Neuronal stem cell (in vitro differentiated cells): Measurements from ENCODE around the gene EEF1AKMT4.

Source experiments
- DNase-seq: peaks from one replicate; pipeline ENCODE4 v3.0.0-alpha.2; 2013; ENCODE audit warnings: low spot score
- H2AFZ ChIP-seq: one replicate; pipeline ENCODE4 v1.6.1; 2013; ENCODE audit warnings: mild to moderate bottlenecking, low read length, inconsistent platforms
- H2AK5ac ChIP-seq: 2 replicates; pipeline ENCODE4 v1.6.1; 2013; ENCODE audit warnings: low read depth, mild to moderate bottlenecking, inconsistent platforms, low read length, moderate library complexity, mixed read lengths
- H2BK120ac ChIP-seq: 2 replicates; pipeline ENCODE4 v1.6.1; 2013; ENCODE audit warnings: low read depth, mild to moderate bottlenecking, inconsistent platforms, low read length, moderate library complexity, mixed read lengths
- H2BK12ac ChIP-seq: one replicate; pipeline ENCODE4 v1.6.1; 2013; ENCODE audit warnings: low read length, inconsistent platforms
- H2BK15ac ChIP-seq: 2 replicates; pipeline ENCODE4 v1.6.1; 2013; ENCODE audit warnings: mild to moderate bottlenecking, low read length, inconsistent platforms, mixed read lengths
- H2BK5ac ChIP-seq: one replicate; pipeline ENCODE4 v1.6.1; 2013; ENCODE audit warnings: inconsistent platforms, mild to moderate bottlenecking, low read length, moderate library complexity
- H3K14ac ChIP-seq: one replicate; pipeline ENCODE4 v1.6.1; 2013; ENCODE audit warnings: low read length, inconsistent platforms
- H3K18ac ChIP-seq: 2 replicates; pipeline ENCODE4 v1.6.1; 2013; ENCODE audit warnings: low read length, inconsistent platforms
- H3K23ac ChIP-seq: 2 replicates; pipeline ENCODE4 v1.6.1; 2013; ENCODE audit warnings: low read depth, mild to moderate bottlenecking, mixed read lengths, low read length, inconsistent platforms; ENCODE audit not compliant: poor library complexity
- H3K27ac ChIP-seq: replicated peaks from 3 replicates; pipeline ENCODE4 v1.5.1; 2013; ENCODE audit warnings: low read length, inconsistent platforms
- H3K27me3 ChIP-seq, 3 experiments: 2 replicates each; pipeline ENCODE4 v1.6.1; 2013; ENCODE audit warnings: low read length in 3 of 3, mild to moderate bottlenecking in 2 of 3, inconsistent platforms in 1 of 3, low read depth in 1 of 3, mixed read lengths in 1 of 3, moderate library complexity in 1 of 3; ENCODE audit not compliant: control insufficient read depth in 3 of 3, insufficient read depth in 3 of 3
- H3K36me3 ChIP-seq, 2 donors: replicated peaks in 1 of 2; 2 replicates each; pipeline ENCODE4 v1.6.1; 2013; ENCODE audit warnings: low read length in 2 of 2; ENCODE audit not compliant: control insufficient read depth in 2 of 2, insufficient read depth in 2 of 2
- H3K4ac ChIP-seq: 2 replicates; pipeline ENCODE4 v1.6.1; 2013; ENCODE audit warnings: inconsistent platforms, mild to moderate bottlenecking, low read length, moderate library complexity
- H3K4me1 ChIP-seq, 2 donors: 1 replicate in 1 of 2; 2 replicates in 1 of 2; pipeline ENCODE4 v1.6.1; 2013; ENCODE audit warnings: low read length in 2 of 2, low read depth in 1 of 2; ENCODE audit not compliant: control insufficient read depth in 2 of 2, insufficient read depth in 1 of 2
- H3K4me2 ChIP-seq: one replicate; pipeline ENCODE4 v1.6.1; 2013; ENCODE audit warnings: mild to moderate bottlenecking, low read length, inconsistent platforms; ENCODE audit not compliant: insufficient read depth, poor library complexity, severe bottlenecking
- H3K4me3 ChIP-seq, 2 donors: 2 replicates each; pipeline ENCODE4 v1.5.1; 2013; ENCODE audit warnings: low read length in 2 of 2, mild to moderate bottlenecking in 2 of 2, inconsistent platforms in 1 of 2, moderate library complexity in 1 of 2
- H3K79me1 ChIP-seq: one replicate; pipeline ENCODE4 v1.6.1; 2013; ENCODE audit warnings: low read depth, mild to moderate bottlenecking, inconsistent platforms, low read length, moderate library complexity
- H3K9ac ChIP-seq: one replicate; pipeline ENCODE4 v1.6.1; 2013; ENCODE audit warnings: mild to moderate bottlenecking, low read depth, low read length, inconsistent platforms; ENCODE audit not compliant: poor library complexity
- H3K9me3 ChIP-seq, 2 donors: replicated peaks in 1 of 2; 2 replicates each; pipeline versions ENCODE3 to v1.6.1; 2013; ENCODE audit warnings: low read length in 2 of 2, mild to moderate bottlenecking in 2 of 2, inconsistent platforms in 1 of 2, low read depth in 1 of 2, mixed read lengths in 1 of 2, moderate library complexity in 1 of 2; ENCODE audit not compliant: control insufficient read depth in 2 of 2, insufficient read depth in 1 of 2
- H4K8ac ChIP-seq: one replicate; pipeline ENCODE4 v1.6.1; 2013; ENCODE audit warnings: low read depth, mild to moderate bottlenecking, inconsistent platforms, low read length, moderate library complexity
- H4K91ac ChIP-seq: one replicate; pipeline ENCODE4 v1.6.1; 2013; ENCODE audit warnings: low read length, low read depth, mild to moderate bottlenecking, inconsistent platforms; ENCODE audit not compliant: poor library complexity
- WGBS, 2 donors: extraction: QIAGEN DNeasy Blood & Tissue Kit; methylation state at CpG; one replicate each; pipeline ENCODE4 v1.1.7; 2013; ENCODE audit warnings: missing lambda C conversion rate in 2 of 2, mixed read lengths in 1 of 2; ENCODE audit not compliant: insufficient read length in 2 of 2, insufficient replicate concordance in 1 of 2; ENCODE audit errors: extremely low coverage in 2 of 2; 5-methylcytosine and 5-hydroxymethylcytosine counted together

EEF1AKMT4 gene

DNA sequence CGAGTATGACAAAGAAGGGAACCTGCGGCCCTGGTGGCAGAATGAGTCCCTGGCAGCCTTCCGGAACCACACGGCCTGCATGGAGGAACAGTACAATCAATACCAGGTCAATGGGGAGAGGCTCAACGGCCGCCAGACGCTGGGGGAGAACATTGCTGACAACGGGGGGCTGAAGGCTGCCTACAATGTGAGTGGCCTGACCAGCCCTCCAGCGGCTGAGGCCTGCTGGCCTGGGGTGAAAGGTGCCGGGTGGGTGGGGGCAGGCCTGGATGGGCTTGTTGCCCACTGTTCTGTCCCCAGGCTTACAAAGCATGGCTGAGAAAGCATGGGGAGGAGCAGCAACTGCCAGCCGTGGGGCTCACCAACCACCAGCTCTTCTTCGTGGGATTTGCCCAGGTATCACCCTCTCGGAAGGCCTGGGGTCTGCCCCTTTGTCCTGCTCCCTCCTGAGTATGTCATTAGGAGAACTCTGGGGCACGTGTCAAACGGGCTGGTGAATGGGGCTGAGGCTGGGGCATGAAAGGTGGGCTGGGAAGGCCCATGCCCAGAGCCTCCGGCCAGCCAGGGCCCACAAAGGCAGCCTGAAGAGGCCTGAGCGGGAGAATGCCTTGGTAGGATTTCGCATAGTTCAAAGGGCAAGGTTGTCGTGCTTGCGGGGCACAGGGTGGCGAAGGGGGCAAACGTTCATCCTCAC is 41.7 kb downstream of the EEF1AKMT4 start:
- DNase-seq: no peak
- H3K4me2 ChIP-seq: no peak overlapping the region
- H3K14ac ChIP-seq: peak overlapping the region; percentile 1
- no peak overlapping the region for H3K9ac ChIP-seq
- H3K27me3 ChIP-seq: peaks cover 0 to 60% (median 0%) of the 10 kb centered on the region in 3 experiments
- no peak overlapping the region for H3K18ac ChIP-seq
- H2BK120ac ChIP-seq: no peak overlapping the region
- peak overlapping the region; percentile 63 for H2AK5ac ChIP-seq
- no peak overlapping the region for H2BK12ac ChIP-seq
- no peak overlapping the region for H2AFZ ChIP-seq
- no peaks in the 10 kb centered on the region for H3K4me1 ChIP-seq
- H3K27ac ChIP-seq: no peak overlapping the region
- H3K36me3 ChIP-seq: no peaks in the 10 kb centered on the region
- WGBS, 2 donors: no CpG with 5 or more reads among the region's 22 CpGs
- H2BK15ac ChIP-seq: peak overlapping the region; percentile 47
- peaks cover 4% of the 10 kb centered on the region for H3K79me1 ChIP-seq
- H4K91ac ChIP-seq: no peak overlapping the region
- H2BK5ac ChIP-seq: peak overlapping the region; percentile 53
- H3K9me3 ChIP-seq: no peaks in the 10 kb centered on the region
- no peak overlapping the region for H3K23ac ChIP-seq
- H3K4me3 ChIP-seq: no peak overlapping the region
- H4K8ac ChIP-seq: no peak overlapping the region
- no peak overlapping the region for H3K4ac ChIP-seq

DNA sequence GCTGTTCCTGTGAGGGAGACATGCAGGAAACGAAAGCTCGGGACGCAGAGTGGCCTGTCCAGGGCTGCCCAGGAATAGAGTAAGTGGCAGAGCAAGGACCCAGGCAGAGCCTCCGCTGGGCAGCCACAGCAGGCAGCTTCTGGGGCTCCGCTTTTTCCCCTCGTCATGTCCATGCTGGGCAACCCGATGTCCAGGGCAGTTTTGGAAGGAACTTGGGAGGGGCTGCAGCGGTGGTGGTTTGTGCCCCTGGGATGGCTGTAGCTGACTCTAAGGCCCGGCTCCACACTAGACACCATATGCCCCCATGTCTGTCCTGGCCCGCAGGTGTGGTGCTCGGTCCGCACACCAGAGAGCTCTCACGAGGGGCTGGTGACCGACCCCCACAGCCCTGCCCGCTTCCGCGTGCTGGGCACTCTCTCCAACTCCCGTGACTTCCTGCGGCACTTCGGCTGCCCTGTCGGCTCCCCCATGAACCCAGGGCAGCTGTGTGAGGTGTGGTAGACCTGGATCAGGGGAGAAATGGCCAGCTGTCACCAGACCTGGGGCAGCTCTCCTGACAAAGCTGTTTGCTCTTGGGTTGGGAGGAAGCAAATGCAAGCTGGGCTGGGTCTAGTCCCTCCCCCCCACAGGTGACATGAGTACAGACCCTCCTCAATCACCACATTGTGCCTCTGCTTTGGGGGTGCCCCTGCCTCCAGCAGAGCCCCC is 42.4 kb downstream of the EEF1AKMT4 start:
- Histone ChIP-seq H4K91ac (no peak overlapping the region), H4K8ac (no peak overlapping the region), H3K14ac (peak overlapping the region; percentile 38), H3K23ac (no peak overlapping the region), H2AK5ac (no peak overlapping the region), H3K4me1 (no peaks in the 10 kb centered on the region), H3K27ac (no peak overlapping the region), H3K4me3 (no peak overlapping the region), H3K27me3 (peaks cover 0 to 60% (median 0%) of the 10 kb centered on the region in 3 experiments), H3K36me3 (no peaks in the 10 kb centered on the region), H3K18ac (no peak overlapping the region), H3K9me3 (no peaks in the 10 kb centered on the region), H3K9ac (no peak overlapping the region), H2AFZ (no peak overlapping the region), H2BK12ac (no peak overlapping the region), H2BK120ac (no peak overlapping the region), H3K4ac (no peak overlapping the region), H2BK15ac (peak overlapping the region; percentile 26), H3K4me2 (no peak overlapping the region), H3K79me1 (peaks cover 4% of the 10 kb centered on the region), H2BK5ac (no peak overlapping the region)
- no CpG with 5 or more reads among the region's 21 CpGs for WGBS, 2 donors
- no peak for DNase-seq

- Histone ChIP-seq H3K27ac (no peak overlapping the region), H3K18ac (no peak overlapping the region), H3K4me3 (no peak overlapping the region), H3K4ac (no peak overlapping the region), H3K9ac (no peak overlapping the region), H4K91ac (no peak overlapping the region), H3K79me1 (peaks cover 10% of the 10 kb centered on the region), H3K23ac (no peak overlapping the region), H3K9me3 (no peaks in the 10 kb centered on the region), H4K8ac (no peak overlapping the region), H2BK12ac (no peak overlapping the region), H2BK15ac (no peak overlapping the region), H3K36me3 (peaks cover 5 to 9% of the 10 kb centered on the region in 2 donors), H3K4me1 (peaks cover 3 to 6% of the 10 kb centered on the region in 2 donors), H2AK5ac (no peak overlapping the region), H2BK120ac (no peak overlapping the region), H3K27me3 (peaks cover 0 to 43% (median 0%) of the 10 kb centered on the region in 3 experiments), H3K4me2 (no peak overlapping the region), H2BK5ac (no peak overlapping the region), H2AFZ (no peak overlapping the region), H3K14ac (no peak overlapping the region)
- no peak for DNase-seq
- WGBS, 2 donors: no CpG with 5 or more reads among the region's 3 CpGs
These were observed 46.3 kb downstream of the EEF1AKMT4 start for GRCh38 chr3:184295771-184296170.

DNA sequence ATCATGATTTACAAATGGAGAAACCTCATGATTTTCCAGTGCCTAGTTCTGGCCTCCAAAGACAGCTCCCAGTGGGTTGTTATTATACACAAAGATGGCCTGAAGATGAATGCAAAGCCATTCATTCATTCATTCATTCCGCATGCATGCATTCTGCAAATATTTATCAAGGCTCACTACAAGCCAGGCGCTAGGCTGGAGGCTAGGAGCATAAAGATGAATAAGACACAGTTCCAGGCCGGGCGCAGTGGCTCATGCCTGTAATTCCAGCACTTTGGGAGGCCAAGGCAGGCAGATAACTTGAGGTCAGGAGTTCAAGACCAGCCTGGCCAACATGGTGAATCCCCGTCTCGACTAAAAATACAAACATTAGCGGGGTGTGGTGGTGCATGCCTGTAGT is 47.1 kb downstream of the EEF1AKMT4 start:
- Histone ChIP-seq H2BK15ac (no peak overlapping the region), H3K18ac (no peak overlapping the region), H2BK120ac (no peak overlapping the region), H3K9ac (no peak overlapping the region), H3K4ac (no peak overlapping the region), H3K36me3 (peaks cover 9 to 17% of the 10 kb centered on the region in 2 donors), H3K14ac (no peak overlapping the region), H3K79me1 (peaks cover 10% of the 10 kb centered on the region), H3K4me2 (no peak overlapping the region), H2BK5ac (no peak overlapping the region), H3K27ac (no peak overlapping the region), H4K91ac (no peak overlapping the region), H4K8ac (no peak overlapping the region), H2BK12ac (no peak overlapping the region), H3K23ac (no peak overlapping the region), H2AK5ac (no peak overlapping the region), H2AFZ (no peak overlapping the region), H3K4me3 (no peak overlapping the region), H3K4me1 (peaks cover 3 to 6% of the 10 kb centered on the region in 2 donors), H3K9me3 (no peaks in the 10 kb centered on the region), H3K27me3 (peaks cover 0 to 34% (median 0%) of the 10 kb centered on the region in 3 experiments)
- WGBS, 2 donors: no CpG with 5 or more reads among the region's 7 CpGs
- DNase-seq: no peak
